HL-60 (cell line): ENCODE data around the gene NFIX.
"Not testable (repeated sequence)": the region's sequence is repeated elsewhere in the genome, so short reads cannot be mapped to it uniquely, and the experiment has no call there.

Source experiments
- DNase-seq, 2 experiments: peaks; one replicate each; pipeline ENCODE4 v3.0.0-alpha.2; 2010 to 2020; ENCODE audit warnings: low read depth in 1 of 2, low spot score in 1 of 2
- H3K27ac ChIP-seq: fragments of 250-450 bp; sonication (Bioruptor Pico); replicated peaks from 2 replicates; pipeline ENCODE4 v1.5.1; 2020; ENCODE audit warnings: mild to moderate bottlenecking, moderate library complexity
- H3K27me3 ChIP-seq: fragments of 250-450 bp; sonication (Bioruptor Pico); 2 replicates; pipeline ENCODE4 v1.5.1; 2021; ENCODE audit warnings: mild to moderate bottlenecking, moderate library complexity; ENCODE audit not compliant: insufficient read depth, poor library complexity, severe bottlenecking
- H3K4me3 ChIP-seq: replicated peaks from 2 replicates; pipeline ENCODE4 v1.5.1; 2011; ENCODE audit warnings: mild to moderate bottlenecking, control low read depth, low read length; ENCODE audit not compliant: insufficient read depth
- GABPA ChIP-seq: IDR thresholded peaks from 2 replicates; pipeline ENCODE4 v1.6.1; 2012; ENCODE audit warnings: low read depth
- POLR2AphosphoS5 ChIP-seq: IDR thresholded peaks from 2 replicates; pipeline ENCODE4 v1.6.1; 2012; ENCODE audit warnings: low read depth
- REST ChIP-seq: IDR thresholded peaks from 2 replicates; pipeline ENCODE4 v1.6.1; 2012; ENCODE audit warnings: low read depth; ENCODE audit not compliant: insufficient replicate concordance
- SPI1 ChIP-seq: IDR thresholded peaks from 2 replicates; pipeline ENCODE4 v1.6.1; 2012; ENCODE audit warnings: low read depth, mild to moderate bottlenecking, borderline replicate concordance
- TF ChIP-seq, protein P1 (sequence below): IDR thresholded peaks from one replicate; pipeline ENCODE4 v1.5.1; 2011; ENCODE audit warnings: low read length, control low read depth, inconsistent platforms; ENCODE audit not compliant: insufficient read depth

Gene NFIX

DNA sequence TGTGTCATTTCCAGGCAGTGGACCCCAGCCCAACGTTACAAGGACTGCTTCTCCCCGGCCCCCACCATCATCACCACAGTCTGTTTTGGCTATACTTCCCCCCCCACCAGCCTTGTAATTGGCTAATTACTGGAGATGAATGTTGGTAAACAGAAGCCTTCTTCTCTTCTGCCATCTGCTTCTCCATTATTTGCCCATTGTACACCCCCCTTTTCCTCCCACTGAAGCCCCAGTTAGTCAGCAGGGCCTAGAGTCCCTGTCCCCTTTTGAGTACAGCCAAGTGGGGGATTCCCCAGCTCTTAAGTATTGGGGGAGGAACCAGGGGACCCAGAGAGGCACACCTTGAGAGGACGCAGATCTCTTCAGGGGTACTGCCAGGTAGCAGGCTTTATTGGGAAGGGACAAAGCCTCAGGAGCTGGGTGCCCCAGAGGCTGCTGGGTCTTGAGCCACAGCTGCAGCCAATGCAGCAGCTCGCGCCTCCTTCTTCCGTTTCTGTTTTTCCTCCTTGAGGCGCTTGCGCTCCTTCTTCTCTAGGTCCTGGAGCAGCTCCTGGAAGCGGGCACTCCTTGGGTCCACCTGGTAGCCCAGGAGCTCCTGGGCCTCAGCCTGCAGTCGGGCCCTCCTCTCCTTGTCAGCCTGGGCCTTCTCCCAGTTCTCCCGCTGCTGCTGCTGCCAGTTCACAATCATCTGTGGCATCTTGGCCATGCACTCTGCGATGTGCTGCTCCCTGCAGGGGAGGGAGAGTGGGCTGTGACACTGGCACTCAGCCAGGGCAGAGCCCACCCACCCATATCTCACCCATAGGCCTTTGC lies 41.3 kb upstream of the NFIX start:
- no peak overlapping the region for H3K4me3 ChIP-seq
- peak in 1 of 2 experiments; percentile 58 for DNase-seq
- TF ChIP-seq POLR2AphosphoS5: no peak; the same call in 1 of the 2 replicates
- no peak for TF ChIP-seq GABPA
- TF ChIP-seq REST: no peak
- H3K27me3 ChIP-seq: no peaks in the 10 kb centered on the region
- peak overlapping the region; percentile 53 for H3K27ac ChIP-seq

- H3K27ac ChIP-seq: peak overlapping the region; percentile 53
- TF ChIP-seq SPI1 (peak; percentile 25; the same call in 1 of the 2 replicates), POLR2AphosphoS5 (no peak)
- no peak overlapping the region for H3K4me3 ChIP-seq
- no peak for DNase-seq
- H3K27me3 ChIP-seq: no peaks in the 10 kb centered on the region
Measured at GRCh38 chr19:12954612-12954962, 40.7 kb upstream of the NFIX start.

- Histone ChIP-seq H3K4me3 (peak overlapping the region; percentile 89), H3K27ac (peak overlapping the region; percentile 86)
- DNase-seq, H3K27me3 ChIP-seq: not testable (repeated sequence)
Measured at GRCh38 chr19:12955575-12955974, 39.7 kb upstream of the NFIX start.

DNA sequence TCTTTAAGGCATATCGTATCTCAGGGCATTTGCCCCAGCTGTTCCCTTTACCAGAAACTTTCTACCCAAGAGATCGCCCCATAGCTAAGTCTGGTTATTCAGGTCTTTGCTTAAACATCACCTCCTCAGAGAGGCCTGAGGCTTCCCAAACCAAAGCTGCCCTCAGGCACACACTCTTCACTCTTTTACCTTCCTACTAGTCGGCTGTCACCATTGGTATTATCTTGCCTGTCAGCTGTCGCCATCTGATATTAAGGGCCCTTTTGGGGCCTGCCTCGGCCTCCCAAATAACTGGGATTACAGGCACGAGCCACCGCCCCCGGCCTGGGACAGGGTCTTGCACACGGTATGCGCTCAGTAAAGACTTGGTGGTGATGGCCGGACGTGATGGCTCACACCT lies 39.3 kb upstream of the NFIX start:
- no peak for DNase-seq
- H3K27ac ChIP-seq: peak overlapping the region; percentile 86
- H3K27me3 ChIP-seq: no peaks in the 10 kb centered on the region
- peak overlapping the region; percentile 89 for H3K4me3 ChIP-seq
- TF ChIP-seq, protein P1, sequence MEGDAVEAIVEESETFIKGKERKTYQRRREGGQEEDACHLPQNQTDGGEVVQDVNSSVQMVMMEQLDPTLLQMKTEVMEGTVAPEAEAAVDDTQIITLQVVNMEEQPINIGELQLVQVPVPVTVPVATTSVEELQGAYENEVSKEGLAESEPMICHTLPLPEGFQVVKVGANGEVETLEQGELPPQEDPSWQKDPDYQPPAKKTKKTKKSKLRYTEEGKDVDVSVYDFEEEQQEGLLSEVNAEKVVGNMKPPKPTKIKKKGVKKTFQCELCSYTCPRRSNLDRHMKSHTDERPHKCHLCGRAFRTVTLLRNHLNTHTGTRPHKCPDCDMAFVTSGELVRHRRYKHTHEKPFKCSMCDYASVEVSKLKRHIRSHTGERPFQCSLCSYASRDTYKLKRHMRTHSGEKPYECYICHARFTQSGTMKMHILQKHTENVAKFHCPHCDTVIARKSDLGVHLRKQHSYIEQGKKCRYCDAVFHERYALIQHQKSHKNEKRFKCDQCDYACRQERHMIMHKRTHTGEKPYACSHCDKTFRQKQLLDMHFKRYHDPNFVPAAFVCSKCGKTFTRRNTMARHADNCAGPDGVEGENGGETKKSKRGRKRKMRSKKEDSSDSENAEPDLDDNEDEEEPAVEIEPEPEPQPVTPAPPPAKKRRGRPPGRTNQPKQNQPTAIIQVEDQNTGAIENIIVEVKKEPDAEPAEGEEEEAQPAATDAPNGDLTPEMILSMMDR: no peak
- no peak for TF ChIP-seq GABPA
- no peak for TF ChIP-seq SPI1
- no peak for TF ChIP-seq POLR2AphosphoS5
- no peak for TF ChIP-seq REST

DNA sequence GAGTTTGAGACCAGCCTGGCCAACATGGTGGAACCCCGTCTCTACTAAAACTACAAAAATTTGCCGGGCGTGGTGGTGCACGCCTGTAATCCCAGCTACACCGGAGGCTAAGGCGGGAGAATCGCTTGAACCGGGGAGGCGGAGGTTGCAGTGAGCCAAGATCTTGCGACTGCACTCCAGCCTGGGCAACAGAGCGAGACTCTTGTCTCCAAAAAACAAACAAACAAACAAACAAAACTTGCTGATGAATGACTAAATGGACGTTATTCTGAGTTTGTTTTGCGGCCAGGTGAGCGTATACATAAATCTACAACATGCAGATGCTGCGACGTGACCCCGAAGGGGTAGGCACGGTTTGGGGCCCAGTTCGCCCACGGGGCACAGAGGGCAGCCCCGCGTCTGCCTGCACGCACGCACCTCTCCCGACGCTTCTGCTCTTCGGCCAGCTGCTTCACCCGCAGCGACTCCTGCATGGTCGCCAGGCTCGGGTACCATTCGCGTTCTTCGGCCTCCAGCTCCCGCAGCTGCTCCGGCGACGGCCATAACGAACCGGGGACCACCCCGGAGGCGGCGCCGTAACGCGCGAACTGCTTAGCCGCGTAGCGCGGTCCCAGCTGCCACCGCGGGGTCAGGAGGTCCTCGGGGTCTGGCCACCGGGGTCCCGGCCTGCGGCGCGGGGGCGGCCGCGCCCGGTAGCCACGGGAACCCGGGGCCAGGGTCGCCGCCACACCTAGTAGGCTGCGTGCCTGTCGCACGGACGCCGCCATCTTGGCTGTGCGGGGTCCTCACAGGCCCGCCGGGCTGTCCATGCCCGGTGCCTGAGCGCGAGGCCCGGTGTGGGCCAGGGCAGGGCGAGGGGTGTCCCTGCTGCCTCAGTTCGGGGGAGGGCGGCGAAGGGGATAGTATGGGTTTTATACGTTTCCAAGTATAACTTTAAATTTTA lies 38.6 kb upstream of the NFIX start, which contains the start of gene GADD45GIP1:
TSS of gene GADD45GIP1 (minus strand) at position 778 of the 943 bp plus-strand sequence. CDS start at position 767, 11 bp downstream.
- no peaks in the 10 kb centered on the region for H3K27me3 ChIP-seq
- TF ChIP-seq REST (peak; percentile 72), GABPA (no peak), POLR2AphosphoS5 (peak; percentile 90)
- TF ChIP-seq, protein P1: no peak
- H3K4me3 ChIP-seq: peak within 1 kb of the TSS; percentile 89
- DNase-seq: peak in 1 of 2 experiments; percentile 86
- H3K27ac ChIP-seq: peak within 1 kb of the TSS; percentile 86

GRCh38 chr19:12957389-12957952 lies 37.8 kb upstream of the NFIX start:
- H3K4me3 ChIP-seq: peak overlapping the region; percentile 89
- H3K27ac ChIP-seq: peak overlapping the region; percentile 86
- DNase-seq, H3K27me3 ChIP-seq: not testable (repeated sequence)
